ENCODE data around the gene KCNH4.

- TF ChIP-seq CTCF (IDR thresholded peaks at IDR 0.05), result no peak
- peak in 1 of 2 donors; percentile 43 for TF ChIP-seq POLR2A (IDR thresholded peaks at IDR 0.05)
These were observed 45.0 kb downstream of the KCNH4 start for GRCh38 chr17:42135664-42136653.
